Measurements from ENCODE around the gene MYMK. TPM values are rescaled to one million over a fixed set of nuclear protein-coding genes. Genes with fewer than 3 reads are reported as not detected.

MYMK gene
- total and polyA plus RNA-seq, 3 donors from 2014 or later = 0.87 TPM; not detected in 2

- DNase-seq = no peak
- Histone ChIP-seq H3K9me3 (no peaks in the 10 kb centered on the region), H3K27ac (no peak overlapping the region), H3K4me3 (no peak overlapping the region), H3K36me3 (ENCODE audit: low read depth, missing control alignments) (no peaks in the 10 kb centered on the region), H3K27me3 (no peaks in the 10 kb centered on the region), H3K4me1 (peaks cover 2% of the 10 kb centered on the region)
- 91 to 95% methylated on average over 7 to 8 of the region's 8 CpGs for WGBS, 2 donors
- intact Hi-C loops (cut with DNase I; ENCODE audit: low total_unique reads) = no loop called here
- no peak for TF ChIP-seq POLR2A (IDR thresholded peaks at IDR 0.05)
- no peak for TF ChIP-seq CTCF (IDR thresholded peaks at IDR 0.05)
Observed at GRCh38 chr9:133554729-133555128, 30.0 kb upstream of the MYMK start.

GRCh38 chr9:133553973-133554713 lies 29.4 kb upstream of the MYMK start:
- Histone ChIP-seq H3K36me3 (ENCODE audit: low read depth, missing control alignments) (no peaks in the 10 kb centered on the region), H3K4me1 (no peaks in the 10 kb centered on the region), H3K9me3 (no peaks in the 10 kb centered on the region), H3K27me3 (no peaks in the 10 kb centered on the region), H3K27ac (no peak overlapping the region), H3K4me3 (no peak overlapping the region)
- intact Hi-C loops (cut with DNase I; ENCODE audit: low total_unique reads) = no loop called here
- 86 to 91% methylated on average over 30 to 31 of the region's 31 CpGs for WGBS, 2 donors
- no peak for DNase-seq
- TF ChIP-seq CTCF (IDR thresholded peaks at IDR 0.05) (no peak), POLR2A (IDR thresholded peaks at IDR 0.05) (no peak)

GRCh38 chr9:133553123-133553522 lies 28.4 kb upstream of the MYMK start:
- H3K27me3 ChIP-seq = no peaks in the 10 kb centered on the region
- H3K9me3 ChIP-seq = no peaks in the 10 kb centered on the region
- no peak for DNase-seq
- no peak for TF ChIP-seq CTCF (IDR thresholded peaks at IDR 0.05)
- no peak for TF ChIP-seq POLR2A (IDR thresholded peaks at IDR 0.05)
- H3K36me3 ChIP-seq (ENCODE audit: low read depth, missing control alignments) = no peaks in the 10 kb centered on the region
- no peak overlapping the region for H3K4me3 ChIP-seq
- intact Hi-C loops (cut with DNase I; ENCODE audit: low total_unique reads) = no loop called here
- H3K4me1 ChIP-seq = no peaks in the 10 kb centered on the region
- H3K27ac ChIP-seq = no peak overlapping the region
- 87 to 94% methylated on average over 10 of the region's 10 CpGs for WGBS, 2 donors

DNA sequence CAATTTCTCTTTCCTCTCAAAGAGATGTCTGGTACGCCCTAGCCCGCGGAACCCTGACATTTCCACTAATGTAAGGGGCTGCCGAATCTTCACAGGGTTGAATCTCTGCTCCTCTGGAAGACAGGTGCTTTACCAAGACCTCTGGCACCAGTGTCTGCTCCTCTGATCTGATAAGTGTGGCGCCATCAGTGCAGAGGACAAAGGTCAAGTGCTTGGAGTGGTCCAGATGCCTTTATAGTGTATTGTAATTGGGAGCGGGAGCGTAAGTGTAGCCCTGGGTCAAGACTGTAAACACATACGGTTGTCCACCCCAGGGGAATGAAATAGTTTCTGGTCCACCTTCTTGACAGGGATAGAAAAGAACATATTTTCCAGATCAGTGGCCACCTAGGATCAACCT lies 27.5 kb upstream of the MYMK start:
- Histone ChIP-seq H3K36me3 (ENCODE audit: low read depth, missing control alignments) (no peaks in the 10 kb centered on the region), H3K27me3 (no peaks in the 10 kb centered on the region), H3K4me3 (no peak overlapping the region), H3K4me1 (no peaks in the 10 kb centered on the region), H3K27ac (no peak overlapping the region), H3K9me3 (no peaks in the 10 kb centered on the region)
- intact Hi-C loops (cut with DNase I; ENCODE audit: low total_unique reads) = no loop called here
- no peak for DNase-seq
- WGBS, 2 donors = 92 to 95% methylated on average over 8 of the region's 8 CpGs
- TF ChIP-seq CTCF (IDR thresholded peaks at IDR 0.05) = no peak
- TF ChIP-seq POLR2A (IDR thresholded peaks at IDR 0.05) = no peak

DNA sequence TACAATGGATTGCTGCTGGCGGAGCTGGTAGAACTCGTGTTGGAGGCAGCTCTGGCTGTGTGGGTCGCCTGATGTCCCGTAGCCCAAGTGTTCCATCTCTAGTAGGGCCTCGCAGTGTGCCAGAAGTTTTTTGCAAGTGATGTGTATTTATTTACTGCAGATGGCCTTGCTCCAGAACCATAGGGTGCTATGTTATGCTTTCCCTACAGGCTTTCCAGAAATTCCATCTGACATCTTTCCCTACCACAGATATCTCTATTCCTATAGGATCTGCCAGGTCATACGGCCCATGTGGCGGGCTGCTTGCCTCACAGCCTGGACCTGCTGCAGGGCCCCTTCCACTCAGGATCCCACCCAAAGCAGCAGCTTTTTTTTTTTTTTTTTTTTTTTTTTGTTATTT lies 26.7 kb upstream of the MYMK start:
- Histone ChIP-seq H3K36me3 (ENCODE audit: low read depth, missing control alignments) (no peaks in the 10 kb centered on the region), H3K4me1 (no peaks in the 10 kb centered on the region), H3K27ac (no peak overlapping the region), H3K4me3 (no peak overlapping the region), H3K27me3 (no peaks in the 10 kb centered on the region), H3K9me3 (no peaks in the 10 kb centered on the region)
- DNase-seq = no peak
- TF ChIP-seq POLR2A (IDR thresholded peaks at IDR 0.05) (no peak), CTCF (IDR thresholded peaks at IDR 0.05) (no peak)
- 82 to 92% methylated on average over 6 to 7 of the region's 7 CpGs for WGBS, 2 donors
- intact Hi-C loops (cut with DNase I; ENCODE audit: low total_unique reads) = no loop called here
